Activated T-helper 1 cell treated with anti-CD3 and anti-CD28 coated beads, Interleukin-12 subunit alpha, Interleukin-12 subunit beta, Interleukin-2, Interleukin-4 antibody, amounts not matched to agents 30 ng/mL and 10 ng/mL and 1 ng/mL, durations not matched to agents 14 hours and 24 hours and 36 hours (primary cell): ENCODE data around the gene ZFR2. TPM values are rescaled to one million over a fixed set of nuclear protein-coding genes. Genes with fewer than 3 reads are reported as not detected.
"Not testable (repeated sequence)": the region's sequence is repeated elsewhere in the genome, so short reads cannot be mapped to it uniquely, and the experiment has no call there.

ENCODE experiments used
- DNase-seq: peaks from one replicate; pipeline ENCODE4 v3.0.0; 2021; ENCODE audit warnings: low spot score
- H3K27ac Mint-ChIP-seq: one replicate; pipeline ENCODE4 v1.8.0; 2021; ENCODE audit warnings: mild to moderate bottlenecking, mixed read lengths
- H3K27me3 Mint-ChIP-seq: one replicate; pipeline ENCODE4 v1.8.0; 2022; ENCODE audit warnings: mild to moderate bottlenecking, moderate library complexity, mixed read lengths; ENCODE audit not compliant: insufficient read depth
- H3K36me3 Mint-ChIP-seq: one replicate; pipeline ENCODE4 v1.8.0; 2021; ENCODE audit warnings: low read depth, mixed read lengths
- H3K4me1 Mint-ChIP-seq: one replicate; pipeline ENCODE4 v1.8.0; 2021; ENCODE audit warnings: low read depth, mixed read lengths
- H3K4me3 Mint-ChIP-seq: one replicate; pipeline ENCODE4 v1.8.0; 2021; ENCODE audit warnings: mild to moderate bottlenecking, moderate library complexity, mixed read lengths
- H3K9me3 Mint-ChIP-seq: one replicate; pipeline ENCODE4 v1.8.0; 2021; ENCODE audit warnings: mixed read lengths
- intact Hi-C: fragments of 100-400 bp; cut with micrococcal nuclease; formaldehyde crosslinking; loops from one replicate; pipeline ENCODE4 v1.15.1; 2024
- total RNA-seq: library from RNA; stranded (reverse); gene quantifications from 2 replicates; pipeline ENCODE4 v1.2.3, GENCODE V29; 2022

Gene ZFR2
- total RNA-seq, 1 donor from 2014 or later = 0.39 TPM

- Mint-ChIP-seq H3K4me3 (no peak overlapping the region), H3K27ac (no peak overlapping the region), H3K27me3 (peaks cover 2% of the 10 kb centered on the region), H3K36me3 (peaks cover 2% of the 10 kb centered on the region), H3K9me3 (no peaks in the 10 kb centered on the region), H3K4me1 (no peaks in the 10 kb centered on the region)
- intact Hi-C loops = no loop called here
- DNase-seq = no peak
Observed at GRCh38 chr19:3773814-3774515, 94.9 kb downstream of the ZFR2 start.

GRCh38 chr19:3771906-3772455 lies 96.9 kb downstream of the ZFR2 start, which contains the start of gene RAX2:
RAX2 (minus strand) TSS chr19:3772228; CDS start chr19:3771742, 486 bp downstream.
- Mint-ChIP-seq H3K4me3 (no peak within 1 kb of the TSS), H3K36me3 (peaks cover 6% of the 10 kb centered on the region), H3K9me3 (no peaks in the 10 kb centered on the region), H3K4me1 (no peaks in the 10 kb centered on the region), H3K27me3 (peaks cover 2% of the 10 kb centered on the region), H3K27ac (no peak within 1 kb of the TSS)
- no peak for DNase-seq
- intact Hi-C loops = no loop called here

- H3K27me3 Mint-ChIP-seq = peaks cover 2% of the 10 kb centered on the region
- H3K9me3 Mint-ChIP-seq = no peaks in the 10 kb centered on the region
- H3K36me3 Mint-ChIP-seq = peaks cover 12% of the 10 kb centered on the region
- DNase-seq = no peak
- H3K27ac Mint-ChIP-seq = no peak overlapping the region
- intact Hi-C loops = no loop called here
- no peak overlapping the region for H3K4me3 Mint-ChIP-seq
- H3K4me1 Mint-ChIP-seq = peaks cover 7% of the 10 kb centered on the region
Observed at GRCh38 chr19:3771000-3771905, 97.6 kb downstream of the ZFR2 start.

- no peak overlapping the region for H3K4me3 Mint-ChIP-seq
- DNase-seq = no peak
- peaks cover 8% of the 10 kb centered on the region for H3K4me1 Mint-ChIP-seq
- H3K27me3 Mint-ChIP-seq = peaks cover 2% of the 10 kb centered on the region
- intact Hi-C loops = no loop called here
- H3K36me3 Mint-ChIP-seq = peaks cover 13% of the 10 kb centered on the region
- H3K27ac Mint-ChIP-seq = no peak overlapping the region
- H3K9me3 Mint-ChIP-seq = no peaks in the 10 kb centered on the region
Observed at GRCh38 chr19:3770136-3770999, 98.5 kb downstream of the ZFR2 start.

- H3K27ac Mint-ChIP-seq = no peak overlapping the region
- H3K9me3 Mint-ChIP-seq = no peaks in the 10 kb centered on the region
- intact Hi-C loops = no loop called here
- no peak overlapping the region for H3K4me3 Mint-ChIP-seq
- DNase-seq = no peak
- H3K36me3 Mint-ChIP-seq = peaks cover 13% of the 10 kb centered on the region
- peaks cover 8% of the 10 kb centered on the region for H3K4me1 Mint-ChIP-seq
- peaks cover 2% of the 10 kb centered on the region for H3K27me3 Mint-ChIP-seq
Observed at GRCh38 chr19:3769494-3769893, 99.3 kb downstream of the ZFR2 start.

- peaks cover 8% of the 10 kb centered on the region for H3K4me1 Mint-ChIP-seq
- H3K4me3 Mint-ChIP-seq = no peak overlapping the region
- peaks cover under 1% of the 10 kb centered on the region for H3K27me3 Mint-ChIP-seq
- intact Hi-C loops = no loop called here
- H3K36me3 Mint-ChIP-seq = peaks cover 13% of the 10 kb centered on the region
- H3K9me3 Mint-ChIP-seq = no peaks in the 10 kb centered on the region
- H3K27ac Mint-ChIP-seq = peak overlapping the region; percentile 63
- no peak for DNase-seq
Observed at GRCh38 chr19:3768748-3769099, 100.1 kb downstream of the ZFR2 start.

GRCh38 chr19:3768015-3768747 lies 100.7 kb downstream of the ZFR2 start:
- Mint-ChIP-seq H3K9me3 (no peaks in the 10 kb centered on the region), H3K4me3 (no peak overlapping the region), H3K36me3 (peaks cover 13% of the 10 kb centered on the region), H3K27me3 (no peaks in the 10 kb centered on the region), H3K4me1 (peaks cover 10% of the 10 kb centered on the region), H3K27ac (no peak overlapping the region)
- intact Hi-C loops = no loop called here
- DNase-seq = no peak

GRCh38 chr19:3767050-3767449 lies 101.8 kb downstream of the ZFR2 start:
- no peak for DNase-seq
- Mint-ChIP-seq H3K4me3 (no peak overlapping the region), H3K4me1 (peaks cover 20% of the 10 kb centered on the region), H3K9me3 (no peaks in the 10 kb centered on the region), H3K36me3 (peaks cover 17% of the 10 kb centered on the region), H3K27me3 (peaks cover 2% of the 10 kb centered on the region), H3K27ac (no peak overlapping the region)
- intact Hi-C loops = no loop called here

GRCh38 chr19:3766520-3766919 lies 102.3 kb downstream of the ZFR2 start:
- intact Hi-C loops = no loop called here
- Mint-ChIP-seq H3K4me3 (peak overlapping the region; percentile 32), H3K27me3 (peaks cover 2% of the 10 kb centered on the region), H3K36me3 (peaks cover 17% of the 10 kb centered on the region), H3K27ac (peak overlapping the region; percentile 37), H3K4me1 (peaks cover 26% of the 10 kb centered on the region), H3K9me3 (no peaks in the 10 kb centered on the region)
- DNase-seq = no peak

GRCh38 chr19:3765757-3766156 lies 103.1 kb downstream of the ZFR2 start:
- H3K27me3 Mint-ChIP-seq, H3K4me3 Mint-ChIP-seq, H3K27ac Mint-ChIP-seq, DNase-seq, H3K9me3 Mint-ChIP-seq, intact Hi-C loops: not testable (repeated sequence)
- Mint-ChIP-seq H3K36me3 (peaks cover 20% of the 10 kb centered on the region), H3K4me1 (peaks cover 27% of the 10 kb centered on the region)

GRCh38 chr19:3765121-3765520 lies 103.7 kb downstream of the ZFR2 start:
- Mint-ChIP-seq H3K4me3 (no peak overlapping the region), H3K4me1 (peaks cover 27% of the 10 kb centered on the region), H3K27ac (no peak overlapping the region), H3K9me3 (no peaks in the 10 kb centered on the region), H3K36me3 (peaks cover 20% of the 10 kb centered on the region), H3K27me3 (peaks cover 2% of the 10 kb centered on the region)
- intact Hi-C loops = no loop called here
- DNase-seq = no peak
